ENCODE data around the gene MRPS5.
"Not testable (repeated sequence)": the region's sequence is repeated elsewhere in the genome, so short reads cannot be mapped to it uniquely, and the experiment has no call there.

MRPS5 gene

GRCh38 chr2:95121407-95122196 lies at the start of gene MRPS5:
MRPS5 (minus strand) TSS chr2:95121808; CDS start chr2:95121791, 17 bp downstream.
- DNase-seq: peak; percentile 91

- DNase-seq: no peak
These were observed 44.6 kb upstream of the MRPS5 start for GRCh38 chr2:95166065-95166763.

GRCh38 chr2:95165371-95166064 lies 43.9 kb upstream of the MRPS5 start, which contains the start of gene ZNF2:
ZNF2 (plus strand) TSS chr2:95165809; CDS start chr2:95176227, 10,418 bp downstream.
- peak; percentile 98 for DNase-seq

- DNase-seq: no peak
These were observed 43.4 kb upstream of the MRPS5 start for GRCh38 chr2:95165030-95165370.

- DNase-seq: peak; percentile 74
These were observed 38.3 kb upstream of the MRPS5 start, which contains the start of gene ZNF514 for GRCh38 chr2:95159690-95160449. ZNF514 (minus strand) TSS chr2:95159848; CDS start chr2:95153253, 6,595 bp downstream.

GRCh38 chr2:95158891-95159619 lies 37.4 kb upstream of the MRPS5 start:
- peak; percentile 32 for DNase-seq

- DNase-seq: no peak
These were observed 36.8 kb upstream of the MRPS5 start for GRCh38 chr2:95158441-95158840.

- DNase-seq: no peak
These were observed 27.9 kb upstream of the MRPS5 start for GRCh38 chr2:95149397-95149984.

GRCh38 chr2:95143838-95144237 lies 22.2 kb upstream of the MRPS5 start:
- no peak for DNase-seq

GRCh38 chr2:95138702-95139101 lies 17.1 kb upstream of the MRPS5 start:
- no peak for DNase-seq

GRCh38 chr2:95122197-95122551 lies 566 bp upstream of the MRPS5 start:
- DNase-seq: no peak

GRCh38 chr2:95121093-95121406 lies 558 bp downstream of the MRPS5 start:
- no peak for DNase-seq

GRCh38 chr2:95115418-95115817 lies 6.2 kb downstream of the MRPS5 start:
- DNase-seq: peak; percentile 77

- DNase-seq: no peak
These were observed 8.1 kb downstream of the MRPS5 start for GRCh38 chr2:95113464-95113863.

GRCh38 chr2:95110395-95110794 lies 11.2 kb downstream of the MRPS5 start:
- DNase-seq: no peak

GRCh38 chr2:95109260-95109659 lies 12.3 kb downstream of the MRPS5 start:
- DNase-seq: no peak

GRCh38 chr2:95106081-95106480 lies 15.5 kb downstream of the MRPS5 start:
- DNase-seq: no peak

GRCh38 chr2:95104606-95105005 lies 17.0 kb downstream of the MRPS5 start:
- no peak for DNase-seq

- DNase-seq: no peak
These were observed 21.7 kb downstream of the MRPS5 start for GRCh38 chr2:95099910-95100309.

- not testable (repeated sequence) for DNase-seq
These were observed 23.3 kb downstream of the MRPS5 start for GRCh38 chr2:95098273-95098672.

- no peak for DNase-seq
These were observed 29.6 kb downstream of the MRPS5 start for GRCh38 chr2:95091885-95092555.

Data from stimulated activated CD4-positive, alpha-beta T cell treated with anti-CD3 and anti-CD28 coated beads, Interleukin-4, amount 100 ng/mL, for 24 hours (primary cell).